ENCODE measurements around the gene AMOTL1.
"Not testable (repeated sequence)": the region's sequence is repeated elsewhere in the genome, so short reads cannot be mapped to it uniquely, and the experiment has no call there.

Gene AMOTL1

GRCh38 chr11:94883878-94884277, 115.7 kb downstream of the AMOTL1 start:
- no peak for DNase-seq (ENCODE audit: low read depth in 2 of 2)

- no peak for DNase-seq (ENCODE audit: low read depth in 2 of 2)
These were observed 116.2 kb downstream of the AMOTL1 start for GRCh38 chr11:94884376-94884775.

GRCh38 chr11:94885133-94885532, 117.0 kb downstream of the AMOTL1 start:
- no peak for DNase-seq (ENCODE audit: low read depth in 2 of 2)

- DNase-seq (ENCODE audit: low read depth in 2 of 2) = no peak
These were observed 117.4 kb downstream of the AMOTL1 start for GRCh38 chr11:94885581-94885980.

GRCh38 chr11:94888204-94888603, 120.0 kb downstream of the AMOTL1 start:
- no peak for DNase-seq (ENCODE audit: low read depth in 2 of 2)

- no peak for DNase-seq (ENCODE audit: low read depth in 2 of 2)
These were observed 127.3 kb downstream of the AMOTL1 start for GRCh38 chr11:94895451-94895850.

GRCh38 chr11:94895971-94896370, 127.8 kb downstream of the AMOTL1 start:
- no peak for DNase-seq (ENCODE audit: low read depth in 2 of 2)

GRCh38 chr11:94897330-94897768, 129.2 kb downstream of the AMOTL1 start:
- no peak for DNase-seq (ENCODE audit: low read depth in 2 of 2)

- DNase-seq (ENCODE audit: low read depth in 2 of 2) = no peak
These were observed 139.1 kb downstream of the AMOTL1 start for GRCh38 chr11:94907226-94907625.

GRCh38 chr11:94909371-94909820, 141.2 kb downstream of the AMOTL1 start:
- DNase-seq (ENCODE audit: low read depth in 2 of 2) = no peak

GRCh38 chr11:94910270-94910669, 142.1 kb downstream of the AMOTL1 start:
- DNase-seq (ENCODE audit: low read depth in 2 of 2) = no peak

GRCh38 chr11:94910779-94911178, 142.6 kb downstream of the AMOTL1 start:
- no peak for DNase-seq (ENCODE audit: low read depth in 2 of 2)

- DNase-seq (ENCODE audit: low read depth in 2 of 2) = no peak
These were observed 144.7 kb downstream of the AMOTL1 start for GRCh38 chr11:94912806-94913205.

- DNase-seq (ENCODE audit: low read depth in 2 of 2) = not testable (repeated sequence)
These were observed 145.7 kb downstream of the AMOTL1 start for GRCh38 chr11:94913718-94914394.

GRCh38 chr11:94920311-94920710, 152.2 kb downstream of the AMOTL1 start:
- no peak for DNase-seq (ENCODE audit: low read depth in 2 of 2)

GRCh38 chr11:94922321-94923003, 154.3 kb downstream of the AMOTL1 start:
- no peak for DNase-seq (ENCODE audit: low read depth in 2 of 2)

- no peak for DNase-seq (ENCODE audit: low read depth in 2 of 2)
These were observed 154.8 kb downstream of the AMOTL1 start for GRCh38 chr11:94923004-94923334.

GRCh38 chr11:94924171-94924572, 156.0 kb downstream of the AMOTL1 start:
- DNase-seq (ENCODE audit: low read depth in 2 of 2) = no peak

GRCh38 chr11:94924612-94925011, 156.5 kb downstream of the AMOTL1 start:
- no peak for DNase-seq (ENCODE audit: low read depth in 2 of 2)

GRCh38 chr11:94925422-94926270, 157.5 kb downstream of the AMOTL1 start:
- DNase-seq (ENCODE audit: low read depth in 2 of 2) = no peak

GRCh38 chr11:94926271-94926625, 158.1 kb downstream of the AMOTL1 start:
- no peak for DNase-seq (ENCODE audit: low read depth in 2 of 2)
